Measurements from ENCODE around the gene TSPAN8.
"Not testable (repeated sequence)": the region's sequence is repeated elsewhere in the genome, so short reads cannot be mapped to it uniquely, and the experiment has no call there.

TSPAN8 gene

GRCh38 chr12:71164166-71164565 lies 6.4 kb upstream of the TSPAN8 start:
- DNase-seq (ENCODE audit: low read depth): no peak

GRCh38 chr12:71162832-71163763 lies 5.3 kb upstream of the TSPAN8 start:
- no peak for DNase-seq (ENCODE audit: low read depth)

GRCh38 chr12:71161591-71161990 lies 3.8 kb upstream of the TSPAN8 start:
- no peak for DNase-seq (ENCODE audit: low read depth)

- DNase-seq (ENCODE audit: low read depth): no peak
These were observed 2.8 kb upstream of the TSPAN8 start for GRCh38 chr12:71160585-71160984.

- no peak for DNase-seq (ENCODE audit: low read depth)
These were observed 2.1 kb upstream of the TSPAN8 start for GRCh38 chr12:71159878-71160277.

GRCh38 chr12:71159264-71159663 lies 1.5 kb upstream of the TSPAN8 start:
- no peak for DNase-seq (ENCODE audit: low read depth)

- no peak for DNase-seq (ENCODE audit: low read depth)
These were observed 623 bp upstream of the TSPAN8 start for GRCh38 chr12:71158361-71158882.

- DNase-seq (ENCODE audit: low read depth): no peak
These were observed 2.6 kb downstream of the TSPAN8 start for GRCh38 chr12:71155225-71155624.

GRCh38 chr12:71152851-71153250 lies 4.9 kb downstream of the TSPAN8 start:
- DNase-seq (ENCODE audit: low read depth): no peak

- DNase-seq (ENCODE audit: low read depth): not testable (repeated sequence)
These were observed 7.8 kb downstream of the TSPAN8 start for GRCh38 chr12:71150041-71150440.

GRCh38 chr12:71144682-71145081 lies 13.1 kb downstream of the TSPAN8 start:
- no peak for DNase-seq (ENCODE audit: low read depth)

- no peak for DNase-seq (ENCODE audit: low read depth)
These were observed 14.8 kb downstream of the TSPAN8 start for GRCh38 chr12:71142956-71143355.

- no peak for DNase-seq (ENCODE audit: low read depth)
These were observed 15.8 kb downstream of the TSPAN8 start for GRCh38 chr12:71142016-71142415.

- DNase-seq (ENCODE audit: low read depth): no peak
These were observed 16.3 kb downstream of the TSPAN8 start for GRCh38 chr12:71141378-71141926.

- DNase-seq (ENCODE audit: low read depth): no peak
These were observed 18.6 kb downstream of the TSPAN8 start for GRCh38 chr12:71139153-71139735.

- DNase-seq (ENCODE audit: low read depth): no peak
These were observed 19.8 kb downstream of the TSPAN8 start for GRCh38 chr12:71138011-71138410.

GRCh38 chr12:71135812-71136176 lies 22.0 kb downstream of the TSPAN8 start:
- no peak for DNase-seq (ENCODE audit: low read depth)

GRCh38 chr12:71135077-71135811 lies 22.6 kb downstream of the TSPAN8 start:
- DNase-seq (ENCODE audit: low read depth): no peak

- DNase-seq (ENCODE audit: low read depth): no peak
These were observed 23.4 kb downstream of the TSPAN8 start for GRCh38 chr12:71134405-71134804.

- no peak for DNase-seq (ENCODE audit: low read depth)
These were observed 27.2 kb downstream of the TSPAN8 start for GRCh38 chr12:71130521-71131069.

- no peak for DNase-seq (ENCODE audit: low read depth)
These were observed 28.4 kb downstream of the TSPAN8 start for GRCh38 chr12:71129364-71129763.

- DNase-seq (ENCODE audit: low read depth): no peak
These were observed 29.5 kb downstream of the TSPAN8 start for GRCh38 chr12:71128191-71128788.
